Measurements from ENCODE around the gene OBP2A.

The OBP2A gene

DNA sequence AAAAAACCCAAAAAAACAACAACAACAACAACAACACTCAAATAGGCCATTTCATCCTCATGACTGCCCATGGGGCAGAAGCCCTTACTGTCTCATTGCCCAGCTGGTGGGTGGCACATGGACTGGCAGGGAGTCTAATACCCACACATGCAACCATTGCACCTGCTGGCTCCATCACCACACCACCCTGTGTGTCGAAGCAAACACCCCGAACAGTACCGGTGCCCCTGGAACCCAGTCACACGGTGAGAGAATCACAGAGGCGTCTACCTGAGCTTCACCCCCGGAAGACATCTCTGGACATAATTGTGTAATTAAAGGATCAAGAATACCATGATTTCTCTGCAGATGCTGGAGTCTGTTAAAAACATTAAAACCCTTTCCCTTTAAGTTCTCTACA, 22.1 kb downstream of the OBP2A start:
- TF ChIP-seq JUND (IDR thresholded peaks at IDR 0.05; ENCODE audit: low read depth), result no peak
- in situ Hi-C loops (cut with HindIII; ENCODE audit: low pct_unique_long_range_greater_than_20kb, low sequenced_read_pairs), result no loop called here

DNA sequence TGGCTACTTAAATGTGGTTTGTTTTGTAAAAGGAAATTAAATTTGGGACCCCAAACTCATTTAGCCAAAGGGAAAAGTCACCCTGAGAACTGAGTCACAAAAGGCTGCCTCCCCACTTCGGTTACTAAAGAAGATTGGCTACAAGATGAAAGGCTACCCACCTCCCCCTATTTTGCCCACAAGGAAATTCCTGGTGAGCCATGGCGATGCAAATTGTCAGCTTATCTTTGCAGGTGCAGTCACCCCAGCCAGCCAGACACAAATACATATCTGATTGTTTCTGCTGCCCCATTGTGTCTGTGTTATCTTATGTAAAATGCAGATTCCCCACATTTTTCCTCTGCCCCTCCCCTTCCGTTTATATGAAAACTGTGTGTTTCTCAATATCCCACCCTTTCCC, 24.5 kb downstream of the OBP2A start:
- no peak for TF ChIP-seq JUND (IDR thresholded peaks at IDR 0.05; ENCODE audit: low read depth)
- no peak for DNase-seq (ENCODE audit: low read depth in 1 of 2, low spot score in 1 of 2)
- in situ Hi-C loops (cut with HindIII; ENCODE audit: low pct_unique_long_range_greater_than_20kb, low sequenced_read_pairs), result no loop called here

More for the DNA sequence above, 22.1 kb downstream of the OBP2A start:
- DNase-seq (ENCODE audit: low read depth in 1 of 2, low spot score in 1 of 2), result no peak

DNA sequence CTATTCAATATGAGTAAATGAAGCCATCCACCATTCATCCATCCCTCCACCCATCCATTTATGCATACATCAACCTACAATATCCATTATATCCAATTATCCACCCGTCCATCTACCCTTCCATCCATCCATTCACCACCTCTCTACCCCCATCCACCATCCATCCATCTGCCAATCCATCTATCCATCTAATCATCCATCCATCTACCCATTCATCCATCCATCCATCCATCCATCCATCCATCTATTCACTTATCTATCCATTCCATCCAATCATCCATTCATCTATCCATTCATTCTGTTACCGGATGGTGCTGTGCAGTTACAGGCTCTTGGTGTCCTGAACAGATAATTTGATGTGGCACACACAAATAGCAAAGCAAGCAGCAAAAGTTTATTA, 26.3 kb downstream of the OBP2A start:
- in situ Hi-C loops (cut with HindIII; ENCODE audit: low pct_unique_long_range_greater_than_20kb, low sequenced_read_pairs), result no loop called here
- no peak for TF ChIP-seq JUND (IDR thresholded peaks at IDR 0.05; ENCODE audit: low read depth)
- DNase-seq (ENCODE audit: low read depth in 1 of 2, low spot score in 1 of 2), result no peak

DNA sequence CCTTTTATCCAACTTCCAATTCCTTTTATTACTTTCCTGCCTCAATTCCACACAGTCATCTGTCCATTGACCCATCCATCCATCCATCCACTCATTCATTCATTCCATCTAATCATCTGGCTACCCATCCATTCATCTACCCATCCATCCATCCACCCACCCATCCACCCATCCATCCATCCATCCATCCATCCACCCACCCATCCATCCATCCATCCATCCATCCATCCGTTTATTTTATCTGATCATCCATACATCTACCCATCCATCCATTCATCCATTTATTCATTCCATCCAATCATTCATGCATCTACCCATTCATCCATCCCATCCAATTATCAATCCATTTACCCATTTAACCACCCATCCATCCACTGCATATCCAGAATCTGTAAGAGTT, 27.2 kb downstream of the OBP2A start:
- no peak for DNase-seq (ENCODE audit: low read depth in 1 of 2, low spot score in 1 of 2)
- in situ Hi-C loops (cut with HindIII; ENCODE audit: low pct_unique_long_range_greater_than_20kb, low sequenced_read_pairs), result no loop called here
- TF ChIP-seq JUND (IDR thresholded peaks at IDR 0.05; ENCODE audit: low read depth), result no peak

DNA sequence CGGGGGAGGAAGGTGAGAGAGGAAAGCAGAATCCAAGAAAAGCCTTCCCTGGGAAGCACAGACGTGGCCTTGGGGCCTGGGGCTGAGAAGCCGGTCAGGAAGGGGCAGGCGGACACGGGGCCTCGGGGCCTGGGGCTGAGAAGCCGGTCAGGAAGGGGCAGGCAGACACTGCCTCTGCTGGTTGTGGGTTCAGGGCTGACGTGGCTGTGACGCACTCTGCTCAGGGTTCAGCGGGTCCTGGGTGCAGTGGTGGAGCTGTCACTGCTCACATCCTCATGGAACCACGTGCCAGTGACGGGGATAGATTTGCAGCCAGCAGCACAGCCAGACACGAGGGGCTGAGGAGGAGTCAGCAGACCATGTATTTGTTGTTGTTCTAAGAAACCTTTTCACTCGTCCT, 28.4 kb downstream of the OBP2A start:
- TF ChIP-seq JUND (IDR thresholded peaks at IDR 0.05; ENCODE audit: low read depth), result no peak
- in situ Hi-C loops (cut with HindIII; ENCODE audit: low pct_unique_long_range_greater_than_20kb, low sequenced_read_pairs), result no loop called here
- DNase-seq (ENCODE audit: low read depth in 1 of 2, low spot score in 1 of 2), result no peak

DNA sequence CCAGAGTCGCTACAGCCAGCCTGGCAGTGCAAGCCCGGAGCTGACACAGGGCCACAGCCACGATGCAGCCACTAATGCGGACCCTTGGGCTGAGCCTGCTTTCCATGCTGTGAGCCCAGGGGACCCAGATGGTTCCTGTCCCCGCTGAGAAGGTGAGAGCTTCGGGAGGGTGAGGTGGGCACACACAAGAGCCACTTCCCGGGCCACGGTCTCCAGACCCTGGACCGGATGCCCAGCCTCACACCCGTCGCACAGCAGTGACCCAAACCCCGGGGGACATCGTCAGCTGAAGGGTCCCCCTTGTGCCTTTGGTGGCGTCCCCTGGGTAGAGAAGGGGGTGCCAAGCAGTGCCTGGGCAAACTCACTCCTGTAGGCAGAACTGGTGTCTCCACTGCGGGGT, 29.0 kb downstream of the OBP2A start:
- DNase-seq (ENCODE audit: low read depth in 1 of 2, low spot score in 1 of 2), result no peak
- in situ Hi-C loops (cut with HindIII; ENCODE audit: low pct_unique_long_range_greater_than_20kb, low sequenced_read_pairs), result no loop called here
- no peak for TF ChIP-seq JUND (IDR thresholded peaks at IDR 0.05; ENCODE audit: low read depth)

DNA sequence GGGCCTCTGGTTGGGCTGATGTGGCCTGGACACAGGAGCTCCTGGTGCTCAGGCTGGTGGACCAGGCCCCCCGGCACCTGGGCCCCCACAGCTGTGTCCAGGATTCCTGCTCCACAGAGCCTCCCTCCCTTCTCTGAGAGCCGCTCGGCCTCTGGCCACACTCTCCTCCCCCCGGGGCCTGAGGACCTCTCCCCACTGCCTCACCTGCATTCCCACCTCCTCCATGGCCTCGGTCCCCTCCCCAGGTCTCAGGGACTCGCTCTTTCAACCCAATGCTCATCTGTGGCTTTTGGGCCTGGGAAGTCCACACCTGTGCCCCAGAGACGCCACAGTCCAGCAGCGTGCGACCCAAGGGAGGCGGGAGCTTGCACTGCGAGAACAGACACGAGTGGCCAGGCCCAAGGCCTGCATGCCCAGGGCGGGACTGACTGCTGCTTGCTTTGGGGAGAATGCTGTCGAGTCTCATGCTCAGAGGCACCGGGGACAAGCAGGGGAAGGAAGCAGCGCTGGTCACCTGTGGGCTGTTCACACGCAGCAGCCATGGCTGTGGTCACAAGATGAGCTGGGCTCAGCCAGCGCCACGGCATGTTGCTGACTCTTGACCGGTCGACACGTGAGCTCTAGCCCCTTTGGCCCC, 30.2 kb downstream of the OBP2A start:
- no peak for TF ChIP-seq JUND (IDR thresholded peaks at IDR 0.05; ENCODE audit: low read depth)
- no peak for DNase-seq (ENCODE audit: low read depth in 1 of 2, low spot score in 1 of 2)
- in situ Hi-C loops (cut with HindIII; ENCODE audit: low pct_unique_long_range_greater_than_20kb, low sequenced_read_pairs), result no loop called here

DNA sequence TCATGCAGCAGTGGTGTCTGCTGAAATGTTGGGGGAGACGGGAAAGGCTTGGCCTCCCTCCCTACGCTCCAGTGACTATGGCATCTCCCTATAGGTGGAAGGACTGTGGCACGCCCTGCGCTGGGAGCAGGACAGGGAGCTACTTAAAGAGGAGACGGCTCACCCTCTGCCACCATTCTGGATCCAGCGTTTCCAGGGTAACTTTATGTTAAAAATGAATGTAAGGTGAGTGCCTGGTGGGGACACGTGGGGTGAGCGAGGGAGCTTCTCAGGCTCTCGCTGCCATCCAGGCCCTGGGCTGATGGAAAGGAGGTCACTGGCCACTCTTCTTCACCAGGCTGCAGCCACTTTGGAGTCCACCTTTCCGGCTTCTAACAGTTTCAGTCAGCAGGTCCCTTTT, 31.3 kb downstream of the OBP2A start:
- in situ Hi-C loops (cut with HindIII; ENCODE audit: low pct_unique_long_range_greater_than_20kb, low sequenced_read_pairs), result no loop called here

DNA sequence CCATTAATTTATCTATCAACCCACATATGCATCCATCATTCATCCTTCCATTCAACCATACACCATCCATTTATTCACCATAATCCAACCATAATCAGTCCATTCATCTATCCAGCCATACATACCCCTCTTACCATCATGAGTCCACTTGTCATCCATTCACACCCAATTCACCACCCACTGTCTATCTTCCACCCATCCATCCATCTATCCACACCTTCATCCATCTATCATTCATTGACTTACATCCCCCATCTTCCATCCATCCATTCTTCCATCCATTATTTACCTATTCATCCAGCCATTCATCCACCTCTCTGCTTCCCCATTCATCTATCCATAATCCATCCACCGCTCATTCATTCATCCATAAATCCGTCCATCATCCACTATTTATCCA, 33.4 kb downstream of the OBP2A start:
- in situ Hi-C loops (cut with HindIII; ENCODE audit: low pct_unique_long_range_greater_than_20kb, low sequenced_read_pairs), result no loop called here
- no peak for TF ChIP-seq JUND (IDR thresholded peaks at IDR 0.05; ENCODE audit: low read depth)

More for the DNA sequence above, 31.3 kb downstream of the OBP2A start:
- no peak for DNase-seq (ENCODE audit: low read depth in 1 of 2, low spot score in 1 of 2)
- TF ChIP-seq JUND (IDR thresholded peaks at IDR 0.05; ENCODE audit: low read depth), result no peak

DNA sequence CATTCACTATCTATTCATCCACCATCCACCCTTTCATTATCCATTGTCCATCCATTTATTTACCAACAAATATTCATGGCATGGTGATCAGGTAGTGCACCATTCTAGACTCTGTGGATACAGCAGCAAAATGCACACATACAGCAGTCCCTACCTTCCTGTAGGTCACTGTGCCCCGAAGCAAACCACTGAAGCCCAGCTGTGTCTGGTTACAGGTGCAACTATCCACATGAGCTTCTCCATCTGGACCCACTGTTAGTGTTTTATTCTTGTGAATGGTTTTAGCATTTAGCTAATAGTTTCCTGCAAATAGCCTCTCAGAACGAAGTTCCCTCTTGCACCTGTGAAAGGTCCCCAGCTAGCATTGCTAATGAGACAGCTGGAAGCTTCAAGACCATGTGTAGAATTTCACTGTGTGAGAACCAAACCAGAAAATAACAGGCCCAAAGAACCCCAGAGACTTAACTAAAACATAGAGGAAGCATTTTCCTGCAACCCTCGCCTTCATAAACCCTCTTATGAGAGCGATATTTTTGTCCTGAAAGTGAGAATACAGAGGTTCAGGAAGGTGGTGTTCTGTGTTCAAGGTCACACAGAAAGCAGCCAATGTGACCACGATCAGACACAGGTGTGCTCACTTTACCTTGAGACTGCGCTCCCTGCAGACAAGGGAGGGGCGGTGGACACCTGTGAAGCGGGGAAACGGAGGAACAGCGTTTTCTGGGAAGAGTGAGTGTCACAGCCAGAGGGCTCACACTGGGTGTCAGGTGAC, 34.1 kb downstream of the OBP2A start:
- DNase-seq (ENCODE audit: low read depth in 1 of 2, low spot score in 1 of 2), result no peak
- no peak for TF ChIP-seq JUND (IDR thresholded peaks at IDR 0.05; ENCODE audit: low read depth)
- in situ Hi-C loops (cut with HindIII; ENCODE audit: low pct_unique_long_range_greater_than_20kb, low sequenced_read_pairs), result no loop called here

More for the DNA sequence above, 33.4 kb downstream of the OBP2A start:
- no peak for DNase-seq (ENCODE audit: low read depth in 1 of 2, low spot score in 1 of 2)

DNA sequence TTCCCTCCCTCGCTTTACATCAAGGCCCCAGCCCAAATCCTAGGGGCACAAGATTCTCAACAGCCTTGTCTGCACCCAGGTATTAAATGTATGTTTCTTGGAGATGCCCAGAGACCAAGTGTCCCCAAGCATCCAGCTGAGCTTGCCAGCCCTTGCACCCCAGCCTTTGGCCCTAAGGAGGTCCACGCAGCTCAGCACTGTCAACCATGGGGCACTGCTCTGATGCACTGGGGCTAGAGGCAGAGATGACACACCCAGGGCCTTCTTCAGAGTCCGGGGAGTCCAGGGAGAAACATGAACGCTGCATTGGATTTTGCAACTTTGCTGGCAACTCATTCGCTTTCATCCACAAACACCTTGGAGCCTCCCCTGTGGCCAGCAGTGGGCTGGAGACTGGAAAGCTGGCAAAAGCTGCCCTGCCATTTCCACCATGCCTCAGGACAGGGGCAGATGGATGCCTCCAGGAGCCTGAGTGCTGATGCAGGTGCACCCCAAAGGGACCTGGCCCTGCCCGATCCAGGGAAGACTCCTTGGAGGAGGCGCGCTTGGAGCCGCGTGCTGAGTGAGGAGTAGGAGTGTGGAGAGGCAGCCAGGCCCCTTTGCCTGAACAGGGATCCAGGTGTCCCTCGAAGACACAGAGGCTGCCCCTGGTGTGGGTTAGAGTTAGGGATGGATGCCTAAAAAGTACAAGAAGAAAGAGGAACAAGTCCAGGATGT, 34.9 kb downstream of the OBP2A start:
- TF ChIP-seq JUND (IDR thresholded peaks at IDR 0.05; ENCODE audit: low read depth), result no peak
- no peak for DNase-seq (ENCODE audit: low read depth in 1 of 2, low spot score in 1 of 2)
- in situ Hi-C loops (cut with HindIII; ENCODE audit: low pct_unique_long_range_greater_than_20kb, low sequenced_read_pairs), result no loop called here

DNA sequence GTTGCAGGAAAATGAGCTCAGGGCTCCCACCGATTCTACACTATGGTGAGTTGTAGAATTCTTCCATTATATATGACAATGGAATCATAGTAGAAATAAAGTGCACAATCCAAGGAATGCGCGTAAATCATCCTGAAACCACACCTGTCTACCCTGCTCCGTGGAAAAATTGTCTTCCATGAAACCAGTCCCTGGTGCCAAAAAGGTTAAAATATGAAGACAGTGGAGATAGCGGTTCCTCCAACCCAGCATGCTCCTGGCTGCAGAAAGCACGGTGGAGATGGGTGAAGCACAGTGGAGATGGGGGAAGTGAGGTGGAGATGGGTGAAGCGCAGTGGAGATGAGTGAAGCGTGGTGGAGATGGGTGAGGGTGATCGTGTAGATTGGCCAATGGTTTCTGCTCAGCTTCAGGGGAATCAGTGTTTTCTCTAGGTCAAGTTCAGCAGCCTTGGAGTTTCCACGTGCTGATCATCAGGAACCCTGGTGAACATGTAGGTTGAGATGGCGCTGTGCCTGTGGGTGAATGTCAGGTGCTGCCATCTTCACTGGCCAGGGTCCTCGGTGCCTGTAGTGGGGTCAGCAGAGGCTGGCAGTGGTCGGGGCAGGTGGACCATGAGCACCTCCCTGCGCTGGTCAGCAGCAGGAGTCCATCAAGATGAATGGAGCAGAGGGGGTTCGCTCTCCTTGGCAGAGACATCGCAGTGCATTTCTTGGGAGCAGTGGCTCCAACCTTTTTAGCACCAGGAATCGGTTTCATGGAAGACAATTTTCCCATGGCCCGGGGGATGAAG, 35.9 kb downstream of the OBP2A start:
- no peak for TF ChIP-seq JUND (IDR thresholded peaks at IDR 0.05; ENCODE audit: low read depth)
- in situ Hi-C loops (cut with HindIII; ENCODE audit: low pct_unique_long_range_greater_than_20kb, low sequenced_read_pairs), result no loop called here

More for the DNA sequence above, 35.9 kb downstream of the OBP2A start:
- no peak for DNase-seq (ENCODE audit: low read depth in 1 of 2, low spot score in 1 of 2)
